Muscle layer of colon (tissue), 2 donors: Measurements from ENCODE around the gene ULK2.
A peak's percentile ranks its signal among the peaks of the same experiment; 100 is the strongest.

Source experiments
- H3K27ac ChIP-seq: one replicate; pipeline ENCODE4 v1.7.0; 2013; ENCODE audit warnings: low read depth, mild to moderate bottlenecking, low read length, moderate library complexity
- H3K27me3 ChIP-seq, 2 donors: one replicate each; pipeline ENCODE4 v1.7.0; 2013; ENCODE audit warnings: low read length in 2 of 2, mild to moderate bottlenecking in 2 of 2; ENCODE audit not compliant: insufficient read depth in 2 of 2, control insufficient read depth in 1 of 2
- H3K36me3 ChIP-seq: one replicate; pipeline ENCODE4 v1.7.0; 2013; ENCODE audit warnings: mild to moderate bottlenecking, low read length; ENCODE audit not compliant: insufficient read depth
- H3K4me1 ChIP-seq: one replicate; pipeline ENCODE4 v1.7.0; 2013; ENCODE audit warnings: mild to moderate bottlenecking, low read length; ENCODE audit not compliant: insufficient read depth
- H3K4me3 ChIP-seq, 2 donors: one replicate each; pipeline ENCODE4 v1.7.0; 2013; ENCODE audit warnings: low read length in 2 of 2, low read depth in 1 of 2, mild to moderate bottlenecking in 1 of 2, moderate library complexity in 1 of 2
- H3K9ac ChIP-seq: one replicate; pipeline ENCODE4 v1.7.0; 2013; ENCODE audit warnings: low read length
- H3K9me3 ChIP-seq: one replicate; pipeline ENCODE4 v1.7.0; 2013; ENCODE audit warnings: mild to moderate bottlenecking, low read length
- donor health status: abdominal sarcoma.
- donor health status: Adenocarcinoma of cecum.

ULK2 gene

GRCh38 chr17:19752216-19753050 is 115.3 kb downstream of the ULK2 start:
- H3K4me1 ChIP-seq, result no peaks in the 10 kb centered on the region
- no peak overlapping the region for H3K4me3 ChIP-seq
- H3K9ac ChIP-seq, result no peak overlapping the region
- no peaks in the 10 kb centered on the region for H3K9me3 ChIP-seq
- peak overlapping the region; percentile 63 for H3K27ac ChIP-seq
- no peaks in the 10 kb centered on the region for H3K27me3 ChIP-seq
- H3K36me3 ChIP-seq, result no peaks in the 10 kb centered on the region

GRCh38 chr17:19750835-19751234 is 116.9 kb downstream of the ULK2 start:
- H3K36me3 ChIP-seq, result no peaks in the 10 kb centered on the region
- H3K27ac ChIP-seq, result no peak overlapping the region
- H3K4me3 ChIP-seq, result no peak overlapping the region
- H3K9ac ChIP-seq, result no peak overlapping the region
- no peaks in the 10 kb centered on the region for H3K9me3 ChIP-seq
- no peaks in the 10 kb centered on the region for H3K4me1 ChIP-seq
- H3K27me3 ChIP-seq, result no peaks in the 10 kb centered on the region

GRCh38 chr17:19750020-19750572 is 117.6 kb downstream of the ULK2 start:
- no peaks in the 10 kb centered on the region for H3K36me3 ChIP-seq
- H3K9ac ChIP-seq, result no peak overlapping the region
- H3K4me3 ChIP-seq, result no peak overlapping the region
- no peaks in the 10 kb centered on the region for H3K27me3 ChIP-seq
- no peak overlapping the region for H3K27ac ChIP-seq
- no peaks in the 10 kb centered on the region for H3K9me3 ChIP-seq
- H3K4me1 ChIP-seq, result peaks cover 5% of the 10 kb centered on the region

- Histone ChIP-seq H3K36me3 (no peaks in the 10 kb centered on the region), H3K4me1 (peaks cover 7% of the 10 kb centered on the region), H3K9me3 (no peaks in the 10 kb centered on the region), H3K9ac (no peak overlapping the region), H3K4me3 (no peak overlapping the region), H3K27ac (no peak overlapping the region), H3K27me3 (no peaks in the 10 kb centered on the region)
These were observed 118.9 kb downstream of the ULK2 start for GRCh38 chr17:19748807-19749193.

- H3K4me1 ChIP-seq, result peaks cover 7% of the 10 kb centered on the region
- no peaks in the 10 kb centered on the region for H3K9me3 ChIP-seq
- no peak within 1 kb of the TSS for H3K4me3 ChIP-seq
- H3K27ac ChIP-seq, result no peak within 1 kb of the TSS
- no peak within 1 kb of the TSS for H3K9ac ChIP-seq
- no peaks in the 10 kb centered on the region for H3K27me3 ChIP-seq
- H3K36me3 ChIP-seq, result no peaks in the 10 kb centered on the region
These were observed 119.6 kb downstream of the ULK2 start, which contains the start of gene ALDH3A1 for GRCh38 chr17:19747829-19748806. Gene ALDH3A1 (minus strand): TSS chr17:19748298. CDS start chr17:19745129, 3,169 bp downstream.

- Histone ChIP-seq H3K27me3 (no peaks in the 10 kb centered on the region), H3K4me3 (no peak overlapping the region), H3K9ac (no peak overlapping the region), H3K9me3 (no peaks in the 10 kb centered on the region), H3K27ac (no peak overlapping the region), H3K4me1 (peaks cover 7% of the 10 kb centered on the region), H3K36me3 (no peaks in the 10 kb centered on the region)
These were observed 120.5 kb downstream of the ULK2 start for GRCh38 chr17:19747159-19747719.

- no peak overlapping the region for H3K4me3 ChIP-seq
- H3K27me3 ChIP-seq, result no peaks in the 10 kb centered on the region
- H3K9me3 ChIP-seq, result no peaks in the 10 kb centered on the region
- H3K9ac ChIP-seq, result no peak overlapping the region
- no peaks in the 10 kb centered on the region for H3K36me3 ChIP-seq
- H3K27ac ChIP-seq, result no peak overlapping the region
- peaks cover 7% of the 10 kb centered on the region for H3K4me1 ChIP-seq
These were observed 121.2 kb downstream of the ULK2 start for GRCh38 chr17:19746517-19746916.

- peaks cover 7% of the 10 kb centered on the region for H3K4me1 ChIP-seq
- H3K27me3 ChIP-seq, result no peaks in the 10 kb centered on the region
- no peak overlapping the region for H3K27ac ChIP-seq
- peak overlapping the region; percentile 14 to 63 for H3K4me3 ChIP-seq
- H3K36me3 ChIP-seq, result no peaks in the 10 kb centered on the region
- H3K9me3 ChIP-seq, result no peaks in the 10 kb centered on the region
- H3K9ac ChIP-seq, result no peak overlapping the region
These were observed 122.6 kb downstream of the ULK2 start for GRCh38 chr17:19744922-19745757.

- Histone ChIP-seq H3K9me3 (no peaks in the 10 kb centered on the region), H3K27me3 (no peaks in the 10 kb centered on the region), H3K36me3 (no peaks in the 10 kb centered on the region), H3K4me3 (peak overlapping the region; percentile 14 to 63), H3K27ac (peak overlapping the region; percentile 44), H3K4me1 (peaks cover 7% of the 10 kb centered on the region), H3K9ac (no peak overlapping the region)
These were observed 123.2 kb downstream of the ULK2 start for GRCh38 chr17:19744492-19744891.
